K562 (cell line): ENCODE measurements around the gene ABCA1. TPM values are rescaled to one million over a fixed set of nuclear protein-coding genes. Genes with fewer than 3 reads are reported as not detected.

Source experiments
- ATF1 ChIP-seq, 2 experiments: fragments of 450-650 bp in 1 of 2; IDR thresholded peaks; 2 replicates each; pipeline ENCODE4 v1.6.1; 2016; ENCODE audit warnings: missing compliant biosample characterization in 1 of 2, missing genetic modification characterization in 1 of 2
- EHMT2 ChIP-seq: fragments of 450-650 bp; IDR thresholded peaks from 2 replicates; pipeline ENCODE4 v1.6.1; 2018; ENCODE audit warnings: antibody characterized with exemption
- ETS1 ChIP-seq: conservative IDR thresholded peaks from 2 replicates; pipeline ENCODE4 v1.6.1; 2011; ENCODE audit warnings: low read depth, mild to moderate bottlenecking, low read length; ENCODE audit not compliant: control insufficient read depth
- FOS ChIP-seq: IDR thresholded peaks from 3 replicates; pipeline ENCODE4 v1.6.1; 2011; ENCODE audit not compliant: insufficient read length; ENCODE audit errors: extremely low read depth
- ILF3 ChIP-seq: fragments of 450-650 bp; IDR thresholded peaks from 2 replicates; pipeline ENCODE4 v1.6.1; 2018; ENCODE audit warnings: antibody characterized with exemption, mild to moderate bottlenecking, moderate library complexity, borderline replicate concordance
- JUN ChIP-seq, 2 experiments: sonication (generic) in 1 of 2; formaldehyde crosslinking in 1 of 2; IDR thresholded peaks; 2 replicates each; pipeline versions ENCODE4 v1.6.1 to v1.8.0; 2012 to 2022; ENCODE audit warnings: borderline replicate concordance in 2 of 2, mild to moderate bottlenecking in 2 of 2, improper control_type of control experiment in 1 of 2, low read depth in 1 of 2, low read length in 1 of 2, missing genetic modification reagents in 1 of 2
- JUNB ChIP-seq: fragments of 450-650 bp; formaldehyde crosslinking; conservative IDR thresholded peaks from 2 replicates; pipeline ENCODE4 v1.4.0; 2020; ENCODE audit warnings: mild to moderate bottlenecking
- KAT8 ChIP-seq: fragments of 450-650 bp; IDR thresholded peaks from 2 replicates; pipeline ENCODE4 v1.6.1; 2016; ENCODE audit warnings: low read depth, mild to moderate bottlenecking
- L3MBTL2 ChIP-seq: fragments of 450-650 bp; IDR thresholded peaks from 2 replicates; pipeline ENCODE4 v1.6.1; 2016; ENCODE audit warnings: mild to moderate bottlenecking, moderate library complexity
- MAFF ChIP-seq: IDR thresholded peaks from 2 replicates; pipeline ENCODE4 v1.6.1; 2012; ENCODE audit warnings: low read length, improper control_type of control experiment
- NCOA1 ChIP-seq: fragments of 450-650 bp; IDR thresholded peaks from 2 replicates; pipeline ENCODE4 v1.6.1; 2016; ENCODE audit warnings: low read depth
- NELFE ChIP-seq: IDR thresholded peaks from 2 replicates; pipeline ENCODE4 v1.6.1; 2011; ENCODE audit warnings: mild to moderate bottlenecking; ENCODE audit not compliant: insufficient read depth, insufficient read length
- NFIC ChIP-seq: fragments of 450-650 bp; IDR thresholded peaks from 2 replicates; pipeline ENCODE4 v1.6.1; 2017; ENCODE audit warnings: mild to moderate bottlenecking, inconsistent platforms
- NR1H2 ChIP-seq: sonication (generic); formaldehyde crosslinking; IDR thresholded peaks from 2 replicates; pipeline ENCODE4 v1.4.0; 2020; ENCODE audit warnings: mild to moderate bottlenecking, missing genetic modification reagents
- PATZ1 ChIP-seq: fragments of 250-450 bp; sonication (Bioruptor Pico); IDR thresholded peaks from 2 replicates; pipeline ENCODE4 v1.5.0; 2020; ENCODE audit warnings: mild to moderate bottlenecking, borderline replicate concordance
- PKNOX1 ChIP-seq: fragments of 450-650 bp; IDR thresholded peaks from 2 replicates; pipeline ENCODE4 v1.6.1; 2016
- SMARCE1 ChIP-seq: fragments of 450-650 bp; IDR thresholded peaks from 2 replicates; pipeline ENCODE4 v1.7.1; 2016; ENCODE audit warnings: mild to moderate bottlenecking
- TFE3 ChIP-seq: fragments of 450-650 bp; formaldehyde crosslinking; IDR thresholded peaks from 2 replicates; pipeline ENCODE4 v1.4.0; 2020; ENCODE audit warnings: mild to moderate bottlenecking, mixed read lengths
- ZBED1 ChIP-seq: IDR thresholded peaks from 2 replicates; pipeline ENCODE4 v1.6.1; 2014
- ZNF395 ChIP-seq: fragments of 200-800 bp; sonication (Bioruptor generic); IDR thresholded peaks from 2 replicates; pipeline ENCODE4 v1.6.1; 2017; ENCODE audit warnings: missing genetic modification characterization, missing compliant biosample characterization
- ZNF77 ChIP-seq: fragments of 250-450 bp; sonication (Bioruptor Pico); IDR thresholded peaks from 2 replicates; pipeline ENCODE4 v1.5.0; 2020
- polyA plus RNA-seq, 8 experiments: library from polyadenylated mRNA; depleted of rRNA in 4 of 8; stranded (reverse) in 5 of 8; unstranded in 3 of 8; fragments of >200 nt; fragmentation: Nextera tagmentation in 2 of 8; fragmentation: Illumina TruSeq in 1 of 8; extraction: Ambion mirVana in 2 of 8; extraction: Trizol in 1 of 8; gene quantifications; 2 replicates each; pipeline versions ENCODE4 v1.2.1 to v1.2.3, GENCODE V29; 2011 to 2014; ENCODE audit warnings: inconsistent platforms in 1 of 8, missing spikeins in 1 of 8
- total RNA-seq, 7 experiments: library from RNA; depleted of rRNA in 6 of 7; stranded (reverse); fragments of >200 nt in 6 of 7; fragmentation: Illumina TruSeq in 2 of 7; extraction: Trizol in 2 of 7; gene quantifications; 2 replicates each; pipeline versions ENCODE4 v1.2.1 to v1.2.3, GENCODE V29; 2011 to 2021; ENCODE audit warnings: low replicate concordance in 1 of 7

ABCA1 gene
- total and polyA plus RNA-seq, 9 of the 15 experiments (the other 6 are each of a cell fraction or from before 2014, with no cell fraction given): under 0.01 to 0.18 (median 0.02) TPM; not detected in 5

- TF ChIP-seq PATZ1: no peak
- TF ChIP-seq ZBED1: no peak
- TF ChIP-seq ATF1 (CRISPR knock-in tag; IDR thresholded peaks at IDR 0.05): no peak
- no peak for TF ChIP-seq ATF1 (tag; IDR thresholded peaks at IDR 0.05)
- no peak for TF ChIP-seq ETS1
- TF ChIP-seq ZNF77 (CRISPR knock-in tag): no peak
- TF ChIP-seq NELFE: no peak
- peak; percentile 80 for TF ChIP-seq NFIC
- TF ChIP-seq MAFF: no peak
- no peak for TF ChIP-seq EHMT2
- no peak for TF ChIP-seq NR1H2 (CRISPR knock-in tag)
- 0 out of 2 replicates have a peak, but pooled peaks have one; percentile 13 for TF ChIP-seq L3MBTL2
- TF ChIP-seq ZNF395: no peak
- TF ChIP-seq FOS: no peak
- peak; percentile 28; the same call in 1 of the 2 replicates for TF ChIP-seq PKNOX1
- TF ChIP-seq JUNB (CRISPR knock-in tag): no peak
- TF ChIP-seq JUN (IDR thresholded peaks at IDR 0.05; ENCODE audit: borderline replicate concordance, low read depth, low read length): no peak
- TF ChIP-seq JUN (CRISPR knock-in tag; IDR thresholded peaks at IDR 0.05; ENCODE audit: borderline replicate concordance): no peak
- no peak for TF ChIP-seq TFE3 (CRISPR knock-in tag)
- TF ChIP-seq KAT8: no peak
- no peak for TF ChIP-seq NCOA1
- no peak for TF ChIP-seq SMARCE1
- no peak for TF ChIP-seq ILF3
Observed at GRCh38 chr9:104748359-104749031, 179.5 kb downstream of the ABCA1 start (continued).
